Fibroblast of the aortic adventitia (primary cell): ENCODE measurements around the gene NFIB. TPM values are rescaled to one million over a fixed set of nuclear protein-coding genes. Genes with fewer than 3 reads are reported as not detected.

ENCODE experiments used
- DNase-seq: peaks from one replicate; pipeline ENCODE4 v3.0.0-alpha.2; 2010; ENCODE audit warnings: low read depth
- H3K4me3 ChIP-seq: 2 replicates; pipeline ENCODE4 v1.5.1; 2011; ENCODE audit warnings: low read depth, mild to moderate bottlenecking, control low read depth, low read length, moderate library complexity
- total RNA-seq: library from RNA; depleted of rRNA; stranded (reverse); fragments of >200 nt; gene quantifications from 2 replicates; pipeline ENCODE4 v1.2.3, GENCODE V29; 2012; ENCODE audit warnings: low replicate concordance
- TF ChIP-seq, protein P1 (sequence below): IDR thresholded peaks from 2 replicates; pipeline ENCODE4 v1.5.1; 2011; ENCODE audit warnings: mild to moderate bottlenecking, low read length, control low read depth, inconsistent platforms; ENCODE audit not compliant: insufficient read depth

NFIB gene
- total RNA-seq, 1 donor: 111 TPM

DNA sequence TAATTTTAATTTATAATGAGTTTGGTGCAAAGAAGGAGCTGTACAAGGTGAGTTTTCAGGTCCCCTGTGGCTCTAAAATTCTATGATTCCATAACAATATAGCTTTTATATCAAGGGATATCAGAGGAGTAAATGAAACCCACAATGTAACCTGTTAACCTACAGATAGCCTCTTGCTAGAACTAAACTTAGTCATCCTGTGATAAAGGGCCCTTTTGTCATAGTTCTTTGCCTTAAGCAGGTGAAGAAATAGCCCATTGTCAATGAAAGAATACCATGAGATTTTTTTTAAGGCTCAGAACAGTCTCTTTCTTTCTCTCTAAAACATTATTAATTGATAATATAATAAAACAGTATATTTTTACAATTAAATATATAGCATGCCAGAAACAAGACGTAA is 127.8 kb downstream of the NFIB start:
- TF ChIP-seq, protein P1, sequence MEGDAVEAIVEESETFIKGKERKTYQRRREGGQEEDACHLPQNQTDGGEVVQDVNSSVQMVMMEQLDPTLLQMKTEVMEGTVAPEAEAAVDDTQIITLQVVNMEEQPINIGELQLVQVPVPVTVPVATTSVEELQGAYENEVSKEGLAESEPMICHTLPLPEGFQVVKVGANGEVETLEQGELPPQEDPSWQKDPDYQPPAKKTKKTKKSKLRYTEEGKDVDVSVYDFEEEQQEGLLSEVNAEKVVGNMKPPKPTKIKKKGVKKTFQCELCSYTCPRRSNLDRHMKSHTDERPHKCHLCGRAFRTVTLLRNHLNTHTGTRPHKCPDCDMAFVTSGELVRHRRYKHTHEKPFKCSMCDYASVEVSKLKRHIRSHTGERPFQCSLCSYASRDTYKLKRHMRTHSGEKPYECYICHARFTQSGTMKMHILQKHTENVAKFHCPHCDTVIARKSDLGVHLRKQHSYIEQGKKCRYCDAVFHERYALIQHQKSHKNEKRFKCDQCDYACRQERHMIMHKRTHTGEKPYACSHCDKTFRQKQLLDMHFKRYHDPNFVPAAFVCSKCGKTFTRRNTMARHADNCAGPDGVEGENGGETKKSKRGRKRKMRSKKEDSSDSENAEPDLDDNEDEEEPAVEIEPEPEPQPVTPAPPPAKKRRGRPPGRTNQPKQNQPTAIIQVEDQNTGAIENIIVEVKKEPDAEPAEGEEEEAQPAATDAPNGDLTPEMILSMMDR: no peak
- no peak overlapping the region for H3K4me3 ChIP-seq
- DNase-seq: no peak

DNA sequence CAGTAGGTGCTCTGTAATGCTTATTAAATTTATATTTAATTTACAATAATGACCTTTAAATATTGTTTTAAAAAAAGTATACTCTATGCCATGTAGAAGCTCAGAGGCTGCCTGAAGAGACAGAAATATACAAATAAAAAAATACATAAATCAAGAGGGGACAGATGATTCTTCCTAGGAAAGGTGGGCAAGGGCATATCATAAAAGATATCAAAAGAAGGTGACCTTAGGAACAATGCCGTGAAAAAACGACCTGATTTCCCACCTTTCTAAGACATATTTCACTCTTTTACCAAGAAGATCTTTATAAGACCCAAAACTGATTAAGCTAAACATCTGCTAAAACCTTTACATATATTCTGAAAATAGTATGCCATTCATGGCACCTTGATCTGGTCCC is 128.9 kb downstream of the NFIB start:
- DNase-seq: no peak
- TF ChIP-seq, protein P1: no peak
- H3K4me3 ChIP-seq: no peak overlapping the region

DNA sequence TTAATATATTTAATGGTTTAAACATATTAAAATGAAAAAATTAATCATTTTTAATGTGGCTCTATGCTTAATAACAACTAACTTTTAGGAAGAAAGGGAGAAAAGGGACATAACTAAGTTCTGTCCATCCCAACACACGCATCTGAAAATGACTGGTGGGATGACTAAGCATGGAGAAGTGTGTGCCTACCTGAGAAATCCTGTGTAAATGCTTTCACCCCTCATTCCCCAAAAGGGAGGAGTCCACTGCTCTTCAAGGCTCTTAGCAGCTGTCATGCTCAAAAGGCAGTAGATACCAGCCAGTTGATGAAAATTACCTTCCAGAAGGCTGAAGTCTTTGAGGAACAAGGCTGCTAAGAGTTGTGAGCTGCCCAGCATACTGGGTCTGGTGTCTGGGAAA is 130.9 kb downstream of the NFIB start:
- TF ChIP-seq, protein P1: no peak
- no peak overlapping the region for H3K4me3 ChIP-seq
- DNase-seq: no peak

DNA sequence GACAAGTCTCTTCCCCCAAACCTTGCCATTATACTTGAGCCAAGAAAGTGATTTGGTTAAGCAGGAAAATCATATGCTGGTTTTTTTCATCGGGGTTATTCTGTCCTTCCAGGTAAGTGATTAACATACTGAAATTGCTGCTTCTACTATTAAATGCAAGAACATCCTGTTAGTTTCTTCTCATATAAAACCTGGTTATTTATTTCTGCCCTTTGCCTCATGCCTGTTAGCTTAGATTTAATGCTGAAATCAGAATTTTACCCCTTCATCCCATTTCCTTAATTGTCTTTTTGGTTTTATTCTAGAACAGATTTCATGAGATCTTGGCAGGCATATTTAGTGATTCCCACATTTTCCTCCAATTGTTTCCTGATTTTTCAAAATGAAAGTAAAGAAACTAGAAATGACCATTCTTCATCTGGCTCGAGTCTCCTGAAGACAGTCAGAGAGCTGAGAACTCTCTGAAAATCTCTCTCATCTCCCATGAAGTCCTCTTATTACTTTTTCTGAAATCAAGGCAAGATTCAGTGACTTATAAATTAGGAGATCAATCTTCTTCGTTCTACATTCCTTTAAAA is 132.9 kb downstream of the NFIB start:
- TF ChIP-seq, protein P1: no peak
- peak overlapping the region; percentile 51 for H3K4me3 ChIP-seq
- DNase-seq: peak; percentile 48

DNA sequence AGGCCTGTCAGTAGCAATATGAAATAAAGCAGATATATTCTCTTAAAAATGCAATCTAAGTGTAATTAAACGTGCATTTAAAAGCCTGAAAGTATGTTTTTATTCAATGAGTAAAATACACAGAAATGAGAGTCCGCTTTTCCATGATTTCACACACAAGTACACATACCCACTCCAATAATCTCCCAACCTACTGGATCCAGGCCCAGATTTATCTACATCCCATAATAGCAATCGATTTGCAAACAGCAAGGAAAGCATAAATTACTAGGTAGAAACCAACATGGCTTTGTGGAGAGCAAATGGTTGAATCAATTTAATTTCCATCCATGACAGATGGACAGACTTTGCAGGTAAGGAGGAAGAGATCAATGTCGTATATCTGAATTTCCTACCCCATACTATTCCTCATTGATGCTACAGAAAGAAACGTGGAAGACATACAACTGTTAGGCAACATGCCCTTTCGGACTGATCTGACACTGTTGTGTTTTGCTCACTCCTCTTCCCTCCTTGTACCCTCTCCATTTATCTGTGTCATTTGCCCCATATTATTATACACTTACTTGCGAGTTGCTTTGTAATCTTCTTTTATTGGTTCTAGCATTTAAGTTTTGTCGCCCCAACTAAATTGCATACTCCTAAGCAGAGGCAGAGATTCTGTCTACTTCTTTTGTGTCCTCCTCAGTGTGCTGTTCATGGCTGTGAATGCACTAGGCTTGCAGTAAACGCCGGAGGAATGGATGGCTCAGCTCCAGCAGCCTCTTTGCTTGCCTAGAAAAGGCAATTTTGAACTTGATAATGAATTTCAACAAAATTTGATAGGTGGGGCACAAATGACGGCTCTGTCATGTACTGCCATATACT is 133.6 kb downstream of the NFIB start:
- TF ChIP-seq, protein P1: no peak
- H3K4me3 ChIP-seq: peak overlapping the region; percentile 51
- DNase-seq: peak; percentile 55

DNA sequence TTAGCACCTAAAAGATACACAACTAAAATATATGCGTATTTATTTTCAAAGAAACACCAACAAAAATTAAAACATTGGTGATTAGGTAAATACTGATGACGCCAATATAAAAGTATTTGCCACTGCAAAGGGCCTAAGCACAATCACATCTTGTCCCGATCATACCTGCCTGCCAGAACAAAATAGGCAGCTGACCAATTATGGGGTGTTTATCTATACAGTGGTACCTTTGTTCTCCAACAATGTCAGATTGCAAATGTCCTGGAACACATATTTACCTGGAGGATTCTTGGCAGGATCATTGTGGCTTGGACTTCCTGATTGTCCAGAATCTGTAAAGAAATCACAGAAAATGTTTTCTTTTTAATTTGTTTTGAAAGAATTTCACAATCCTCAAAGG is 134.5 kb downstream of the NFIB start:
- H3K4me3 ChIP-seq: no peak overlapping the region
- TF ChIP-seq, protein P1: no peak
- DNase-seq: no peak
